C4-2B (cell line): ENCODE measurements around the gene MKLN1.

Source experiments
- CTCF ChIP-seq: fragments of 450-650 bp; conservative IDR thresholded peaks from 2 replicates; pipeline ENCODE4 v1.5.1; 2017; ENCODE audit warnings: mild to moderate bottlenecking
- ZFX ChIP-seq: fragments of 450-650 bp; IDR thresholded peaks from 2 replicates; pipeline ENCODE4 v1.6.1; 2017

GRCh38 chr7:131527456-131527855, 199.8 kb downstream of the MKLN1 start:
- no peak for TF ChIP-seq CTCF
- no peak for TF ChIP-seq ZFX
